ENCODE data around the gene ANXA3.

The ANXA3 gene

GRCh38 chr4:78613522-78614321 is 62.2 kb downstream of the ANXA3 start:
- DNase-seq: no peak

- DNase-seq: no peak
Measured at GRCh38 chr4:78616046-78616498, 64.5 kb downstream of the ANXA3 start.

DNA sequence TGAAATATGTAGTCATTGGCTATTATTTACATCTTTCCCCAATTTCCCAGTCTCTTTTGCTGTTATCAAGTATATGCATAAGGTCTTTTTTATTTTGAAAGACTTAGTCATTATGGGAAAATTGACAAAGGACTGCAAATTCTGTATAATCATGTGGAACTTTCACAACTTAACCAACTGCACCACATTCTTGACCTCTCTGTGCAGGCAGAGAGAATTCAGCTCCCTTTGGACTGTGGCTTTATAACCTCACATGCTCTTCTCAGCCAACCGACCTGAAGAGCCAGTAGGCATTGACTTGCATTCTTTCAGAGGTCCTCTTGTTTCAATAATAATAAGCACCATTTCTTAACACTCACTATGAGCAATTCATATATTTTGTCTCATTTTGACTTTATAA is 66.9 kb downstream of the ANXA3 start:
- DNase-seq: no peak

DNA sequence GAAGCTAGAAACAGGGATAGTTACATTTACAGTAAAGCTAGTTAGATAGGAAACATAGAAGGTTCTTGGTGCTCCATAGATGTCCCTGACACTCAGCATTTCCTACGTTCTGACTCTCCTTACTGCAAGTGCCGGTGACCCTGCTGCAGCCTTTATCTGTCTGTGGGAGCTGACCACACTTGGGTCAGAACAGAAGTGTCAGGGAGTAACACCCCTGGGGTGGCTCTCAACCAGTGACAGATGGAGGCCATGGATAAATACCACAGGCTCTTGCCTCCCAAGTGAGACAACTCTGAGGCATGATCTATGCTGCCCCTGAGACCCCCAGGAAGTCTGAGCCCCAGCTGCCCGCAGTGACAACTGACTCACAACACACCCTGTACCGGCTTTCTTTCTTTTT is 69.8 kb downstream of the ANXA3 start:
- DNase-seq: no peak

GRCh38 chr4:78622253-78622979 is 70.8 kb downstream of the ANXA3 start:
- DNase-seq: no peak

DNA sequence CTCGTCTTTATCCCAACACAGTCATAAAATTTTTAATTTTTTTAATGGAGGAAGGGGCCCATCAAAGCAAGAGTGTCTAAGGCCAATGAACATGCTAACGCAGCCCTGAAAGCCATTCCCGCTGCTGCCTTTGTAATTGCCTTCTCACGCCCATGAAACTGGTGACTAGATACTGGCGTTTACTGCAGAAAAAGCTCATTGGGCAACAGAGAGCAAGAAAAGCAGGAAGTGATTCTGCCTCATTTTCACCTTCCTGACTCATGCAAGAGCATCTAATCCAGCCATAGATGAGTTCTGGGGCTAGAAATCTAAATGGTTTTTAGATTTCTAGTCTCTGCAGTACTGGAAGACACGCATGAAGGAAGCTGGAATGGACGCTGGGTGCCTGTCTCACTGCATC is 72.5 kb downstream of the ANXA3 start:
- no peak for DNase-seq

GRCh38 chr4:78625073-78625472 is 73.5 kb downstream of the ANXA3 start:
- no peak for DNase-seq

DNA sequence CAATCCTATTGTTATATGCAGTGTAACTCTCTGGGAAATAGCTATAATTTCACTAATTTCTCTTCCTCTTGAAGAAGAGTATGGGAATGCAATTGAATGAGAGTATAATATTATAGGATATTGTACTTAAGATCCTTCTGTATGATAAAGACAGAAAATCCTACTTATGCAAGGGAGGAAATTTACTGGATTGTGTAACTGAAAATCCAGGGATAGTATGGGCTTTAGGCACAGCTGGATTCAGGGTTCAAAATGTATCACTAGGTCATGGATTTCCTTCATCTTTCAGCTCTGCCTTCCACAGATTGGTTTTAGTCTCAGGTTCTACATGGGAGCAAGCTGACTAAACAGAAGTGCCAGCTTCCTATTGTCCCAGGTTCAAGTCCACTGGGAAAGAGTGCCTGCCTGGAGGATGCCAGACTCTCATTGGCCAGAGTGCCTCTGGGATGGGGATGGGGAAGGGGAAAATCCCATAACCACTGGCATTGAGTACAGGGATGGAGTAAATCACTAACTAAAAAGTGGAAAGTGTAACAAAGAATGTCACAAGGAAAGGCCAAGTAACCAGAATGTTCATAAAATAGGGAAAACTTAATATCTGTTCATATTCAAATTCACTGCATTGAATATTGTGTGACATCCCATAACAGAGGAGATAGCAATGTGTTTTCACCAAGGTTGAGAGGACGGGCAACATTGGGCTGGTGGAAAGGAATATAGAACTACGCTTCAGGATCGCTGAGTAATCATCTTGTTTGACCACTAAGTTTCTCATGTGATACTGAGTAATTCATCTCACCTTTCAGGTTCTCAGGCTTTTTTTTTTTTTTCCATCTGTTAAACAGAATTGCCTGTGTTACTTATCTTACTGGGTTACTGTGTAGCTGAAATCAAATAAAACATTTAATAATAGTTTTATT is 75.7 kb downstream of the ANXA3 start:
- no peak for DNase-seq

DNA sequence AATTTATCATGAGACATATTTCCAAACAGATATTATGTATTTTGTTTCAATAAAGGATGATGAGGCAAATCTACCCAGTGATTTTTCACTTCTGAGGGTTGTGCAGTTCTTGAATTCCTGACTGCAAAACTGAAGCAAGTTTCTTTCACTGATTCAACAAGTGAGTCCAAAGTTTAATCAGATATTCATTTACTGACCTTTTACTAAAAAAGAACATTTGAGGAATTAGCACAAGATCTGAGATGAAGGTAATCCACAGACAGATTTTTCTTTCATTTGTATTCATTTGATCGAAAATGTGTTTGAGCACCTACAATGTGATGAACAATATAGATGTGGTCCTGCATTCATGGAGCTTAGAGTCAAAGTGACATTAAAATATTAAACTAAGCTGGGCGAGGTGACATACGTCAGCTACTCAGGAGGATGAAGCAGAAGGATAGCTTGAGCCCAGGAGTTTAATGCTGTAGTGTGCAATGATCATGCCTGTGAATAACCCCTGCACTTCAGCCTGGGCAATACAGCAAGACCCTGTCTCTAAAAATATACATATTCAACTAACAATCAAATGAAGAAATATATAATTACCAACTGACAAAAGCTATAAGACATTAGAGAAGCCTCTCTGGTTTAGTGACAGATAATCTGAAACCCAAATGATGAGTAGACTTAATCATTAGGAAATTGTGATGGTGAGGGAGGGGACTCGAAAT is 76.6 kb downstream of the ANXA3 start:
- DNase-seq: no peak

GRCh38 chr4:78629991-78630541 is 78.5 kb downstream of the ANXA3 start:
- no peak for DNase-seq

- no peak for DNase-seq
Measured at GRCh38 chr4:78630615-78631014, 79.0 kb downstream of the ANXA3 start.

- no peak for DNase-seq
Measured at GRCh38 chr4:78634011-78634664, 82.6 kb downstream of the ANXA3 start.

- DNase-seq: no peak
Measured at GRCh38 chr4:78638337-78639172, 87.0 kb downstream of the ANXA3 start.

GRCh38 chr4:78640714-78641113 is 89.1 kb downstream of the ANXA3 start:
- no peak for DNase-seq

DNA sequence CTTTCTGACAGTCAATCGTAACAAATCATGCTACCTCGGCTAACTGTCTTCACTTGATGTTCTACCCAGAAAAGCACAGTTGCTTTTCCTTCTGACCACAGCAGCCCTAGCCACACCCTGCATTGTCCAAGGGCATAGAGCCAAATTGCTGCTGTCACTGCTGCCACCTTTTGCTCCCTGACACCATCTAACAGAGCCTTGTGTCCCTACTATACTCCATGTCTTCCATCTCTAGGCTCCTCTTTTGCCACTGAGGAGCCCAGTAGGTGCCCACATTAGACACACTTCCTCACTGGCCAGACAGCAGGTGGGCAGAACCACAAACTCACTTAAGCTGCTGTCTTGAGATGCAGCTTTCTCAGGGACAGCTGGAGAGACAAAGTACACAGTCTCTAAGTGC is 91.4 kb downstream of the ANXA3 start:
- no peak for DNase-seq

- DNase-seq: no peak
Measured at GRCh38 chr4:78644063-78644691, 92.6 kb downstream of the ANXA3 start.

DNA sequence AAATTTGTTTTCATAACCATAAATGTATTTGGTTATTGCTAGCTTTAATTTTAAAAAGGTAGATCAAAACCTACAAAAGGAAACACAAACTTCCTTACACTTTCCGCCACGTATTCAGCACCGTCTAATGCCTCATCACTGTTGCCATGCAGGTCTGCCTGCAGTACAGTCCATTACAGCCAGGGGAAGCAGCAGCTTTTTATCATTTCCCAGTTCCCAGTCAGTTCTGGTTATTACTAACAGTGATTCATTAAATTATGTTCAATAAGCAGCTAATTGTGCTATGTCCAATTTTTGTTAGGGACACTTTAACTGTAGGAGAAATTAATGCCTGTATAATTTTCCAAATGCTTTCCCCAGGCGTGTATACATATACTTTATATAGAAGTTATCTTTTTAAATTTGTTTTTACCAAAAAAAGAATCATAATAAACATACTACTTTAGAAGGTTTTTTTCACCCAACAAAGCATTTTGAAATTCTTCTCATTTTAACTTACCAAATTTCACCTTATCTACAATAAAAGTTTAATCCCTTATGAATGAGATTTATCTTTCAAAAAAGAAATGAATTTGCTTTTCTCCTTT is 93.3 kb downstream of the ANXA3 start:
- peak; percentile 56 for DNase-seq

DNA sequence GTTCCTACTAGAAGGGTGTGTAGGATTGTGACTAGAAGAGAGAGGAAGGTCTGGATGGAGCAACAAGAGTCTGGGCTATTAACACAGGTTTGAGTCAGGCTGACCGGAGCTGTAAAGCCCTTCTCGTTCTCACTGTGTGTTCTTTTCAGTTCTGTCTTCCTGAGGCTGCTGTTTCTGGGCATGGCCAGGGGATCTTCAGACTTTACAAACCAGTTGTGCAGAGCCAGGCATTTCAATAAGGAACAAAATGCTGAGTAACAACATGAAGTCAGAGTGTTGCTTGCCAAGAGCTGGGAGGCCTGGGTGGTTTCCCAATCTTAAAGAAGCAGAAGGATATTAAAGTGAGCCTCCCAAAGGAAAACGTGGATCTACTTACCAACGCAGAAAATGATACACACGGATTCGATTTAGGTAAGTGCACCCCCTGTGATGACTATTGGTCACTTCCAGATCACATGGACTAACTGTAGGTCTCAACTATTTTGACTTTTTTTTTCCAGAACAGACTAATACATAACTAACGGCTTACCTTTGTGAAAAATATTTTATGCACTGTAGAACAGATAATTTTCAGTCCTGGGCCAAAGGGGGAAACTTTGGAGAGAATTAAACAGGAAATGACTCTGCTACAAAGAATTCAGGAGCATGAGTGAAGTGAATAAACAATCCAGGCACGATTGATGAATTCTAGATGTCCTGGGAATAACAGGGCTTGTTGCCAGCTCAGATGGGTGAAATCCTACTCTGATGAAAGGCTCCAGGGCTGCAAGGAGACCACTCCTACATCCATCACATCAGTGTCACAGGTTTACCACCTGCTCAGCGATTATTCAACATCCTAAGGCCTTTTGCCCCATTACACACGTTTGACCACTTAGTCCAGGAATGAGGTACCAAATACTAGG is 94.5 kb downstream of the ANXA3 start:
- no peak for DNase-seq

- DNase-seq: no peak
Measured at GRCh38 chr4:78647272-78647671, 95.7 kb downstream of the ANXA3 start.
